Glomerular visceral epithelial cell (primary cell): Measurements from ENCODE around the gene HYLS1.
"Not testable (repeated sequence)": the region's sequence is repeated elsewhere in the genome, so short reads cannot be mapped to it uniquely, and the experiment has no call there.

Experiments used
- DNase-seq: peaks from one replicate; pipeline ENCODE4 v3.0.0-alpha.2; 2016; ENCODE audit errors: extremely low spot score

The HYLS1 gene, protein sequence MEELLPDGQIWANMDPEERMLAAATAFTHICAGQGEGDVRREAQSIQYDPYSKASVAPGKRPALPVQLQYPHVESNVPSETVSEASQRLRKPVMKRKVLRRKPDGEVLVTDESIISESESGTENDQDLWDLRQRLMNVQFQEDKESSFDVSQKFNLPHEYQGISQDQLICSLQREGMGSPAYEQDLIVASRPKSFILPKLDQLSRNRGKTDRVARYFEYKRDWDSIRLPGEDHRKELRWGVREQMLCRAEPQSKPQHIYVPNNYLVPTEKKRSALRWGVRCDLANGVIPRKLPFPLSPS

DNA sequence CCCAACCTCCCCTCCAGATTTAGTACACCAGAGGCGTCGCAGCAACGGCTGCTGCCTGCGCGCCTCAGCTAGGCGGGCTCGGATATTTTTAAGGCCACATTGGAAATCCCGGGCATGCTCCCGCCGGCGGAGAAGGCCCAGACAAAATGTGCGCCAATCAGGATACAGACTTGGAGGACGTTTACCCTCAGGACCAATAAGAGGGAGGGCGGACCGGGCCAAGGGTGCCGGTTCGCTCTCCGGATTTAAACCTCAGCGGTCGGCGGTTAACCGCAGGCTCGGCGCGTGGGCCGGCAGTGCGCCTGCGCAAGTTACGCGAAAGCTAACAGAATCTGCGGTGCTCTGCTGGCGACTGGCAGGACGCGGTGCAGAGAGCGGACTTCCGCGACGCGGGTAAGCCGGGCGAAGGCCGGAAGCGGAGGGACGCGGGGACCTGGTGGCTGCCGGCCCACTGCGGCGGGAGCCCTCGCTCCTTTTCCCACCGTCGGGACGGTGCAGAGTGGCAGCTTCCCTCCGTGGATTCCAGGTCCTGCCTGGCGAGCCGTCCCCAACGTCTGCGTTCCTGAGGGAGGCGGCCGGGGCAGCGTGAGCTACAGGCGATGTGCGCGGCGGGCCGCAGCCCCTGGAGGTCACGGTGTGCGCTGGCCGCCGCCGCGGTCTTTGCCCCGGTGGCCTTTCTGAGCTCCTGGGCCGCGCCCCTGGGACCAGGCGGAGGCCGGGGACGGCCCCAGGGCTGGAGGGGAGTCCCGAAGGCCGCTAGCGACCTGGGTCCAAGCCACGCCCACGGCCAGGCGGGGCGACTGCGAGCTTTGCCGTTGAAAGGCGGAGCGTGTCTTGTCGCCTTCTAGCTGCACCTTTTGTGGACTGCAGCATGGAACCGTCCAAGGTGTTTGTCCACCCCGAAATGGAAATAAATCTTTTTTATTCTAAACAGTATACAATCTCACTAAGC lies at the start of gene HYLS1:
HYLS1 (plus strand) TSS at position 296 of the 952 bp plus-strand sequence. CDS start 11,701 bp downstream, outside the sequence.
- DNase-seq, result peak; percentile 94

DNA sequence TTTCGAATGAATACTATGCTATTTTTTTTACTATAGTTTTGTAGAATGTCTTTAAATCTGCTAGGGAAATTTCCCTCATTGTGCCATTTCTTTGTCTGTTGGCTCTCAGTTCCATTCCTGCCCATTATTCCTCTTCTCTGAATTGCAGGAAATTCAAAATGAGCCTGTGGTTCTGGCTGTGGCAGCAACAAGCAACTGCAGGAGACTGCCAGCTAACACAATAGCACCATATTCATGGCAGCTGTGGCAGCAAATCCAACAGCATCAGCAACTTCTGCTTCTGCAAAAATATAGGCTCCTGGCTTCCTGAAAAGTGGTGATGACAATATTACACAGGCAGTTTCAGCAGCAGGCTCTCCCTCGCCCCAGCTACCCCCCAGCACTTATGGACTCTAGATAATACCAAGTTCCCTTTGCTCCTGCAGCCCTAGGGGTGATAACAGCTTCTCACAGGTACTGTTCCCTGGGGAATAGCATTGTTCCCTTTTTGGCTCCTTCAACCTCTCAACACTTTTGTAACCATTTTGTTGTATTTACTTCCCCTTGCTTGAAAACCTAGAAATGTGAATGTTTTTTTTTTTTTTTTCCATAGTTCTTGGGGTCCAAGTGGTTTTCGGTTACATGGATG lies 45.0 kb upstream of the HYLS1 start:
- DNase-seq, result no peak

- no peak for DNase-seq
Observed at GRCh38 chr11:125846188-125846587, 41.3 kb upstream of the HYLS1 start.

DNA sequence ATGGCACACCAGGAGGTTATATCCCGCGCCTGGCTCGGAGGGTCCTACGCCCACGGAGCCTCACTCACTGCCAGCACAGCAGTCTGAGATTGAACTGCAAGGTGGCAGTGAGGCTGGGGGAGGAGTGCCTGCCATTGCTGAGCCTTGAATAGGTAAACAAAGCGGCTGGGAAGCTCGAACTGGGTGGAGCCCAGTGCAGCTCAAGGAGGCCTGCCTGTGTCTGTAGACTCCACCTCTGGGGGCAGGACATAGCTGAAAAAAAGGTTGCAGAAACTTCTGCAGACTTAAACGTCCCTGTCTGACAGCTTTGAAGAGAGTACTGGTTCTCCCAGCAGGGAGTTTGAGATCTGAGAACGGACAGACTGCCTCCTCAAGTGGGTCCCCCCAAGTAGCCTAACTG lies 29.8 kb upstream of the HYLS1 start:
- DNase-seq, result not testable (repeated sequence)

DNA sequence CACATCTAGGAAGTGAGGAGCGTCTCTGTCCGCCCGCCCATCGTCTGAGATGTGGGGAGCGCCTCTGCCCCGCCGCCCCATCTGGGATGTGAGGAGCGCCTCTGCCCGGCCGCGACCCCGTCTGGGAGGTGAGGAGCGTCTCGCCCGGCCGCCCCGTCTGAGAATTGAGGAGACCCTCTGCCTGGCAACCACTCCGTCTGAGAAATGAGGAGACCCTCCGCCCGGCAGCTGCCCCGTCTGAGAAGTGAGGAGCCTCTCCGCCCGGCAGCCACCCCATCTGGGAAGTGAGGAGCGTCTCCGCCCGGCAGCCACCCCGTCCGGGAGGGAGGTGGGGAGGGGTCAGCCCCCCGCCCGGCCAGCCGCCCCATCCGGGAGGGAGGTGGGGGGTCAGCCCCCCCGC lies 24.7 kb upstream of the HYLS1 start:
- not testable (repeated sequence) for DNase-seq

GRCh38 chr11:125865354-125865753 lies 22.1 kb upstream of the HYLS1 start:
- DNase-seq, result not testable (repeated sequence)

DNA sequence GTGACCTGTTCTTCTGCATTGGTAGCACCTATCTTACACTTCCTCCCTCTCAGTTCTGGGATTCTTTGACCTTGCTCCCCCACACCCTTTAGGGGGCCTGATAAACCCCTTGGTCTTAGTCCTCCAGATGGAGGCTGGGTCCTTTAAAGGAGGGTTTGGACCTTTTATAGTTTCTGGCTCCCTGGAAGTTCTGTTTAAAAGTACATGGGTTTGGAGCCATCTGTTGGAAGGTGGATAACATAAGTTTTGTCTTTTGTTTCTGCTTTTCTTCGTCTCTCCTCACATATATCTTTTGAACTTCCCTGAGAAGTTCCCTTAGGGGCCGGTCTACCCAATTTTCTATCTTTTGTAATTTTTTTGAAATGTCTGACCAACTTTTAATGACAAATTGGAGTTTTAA lies 17.9 kb upstream of the HYLS1 start:
- DNase-seq, result no peak

- DNase-seq, result peak; percentile 32
Observed at GRCh38 chr11:125871391-125872137, 15.9 kb upstream of the HYLS1 start.

DNA sequence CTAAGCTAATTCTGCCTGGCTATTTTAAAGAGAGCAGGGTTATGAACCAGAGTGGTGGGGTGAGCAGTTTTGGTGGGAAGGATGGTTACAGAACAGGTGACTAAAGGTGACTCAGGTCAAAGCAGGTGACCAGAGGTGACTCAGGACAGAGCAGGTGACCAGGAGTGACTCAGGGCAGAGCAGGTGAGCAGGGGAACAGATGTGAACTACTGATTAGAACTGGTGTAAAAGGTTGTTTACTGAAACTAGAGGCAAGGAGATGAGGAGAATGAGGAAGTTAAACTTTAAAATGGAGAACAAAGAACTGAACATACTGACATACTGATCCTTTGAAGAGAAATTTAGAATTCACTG lies 15.4 kb upstream of the HYLS1 start:
- DNase-seq, result no peak

DNA sequence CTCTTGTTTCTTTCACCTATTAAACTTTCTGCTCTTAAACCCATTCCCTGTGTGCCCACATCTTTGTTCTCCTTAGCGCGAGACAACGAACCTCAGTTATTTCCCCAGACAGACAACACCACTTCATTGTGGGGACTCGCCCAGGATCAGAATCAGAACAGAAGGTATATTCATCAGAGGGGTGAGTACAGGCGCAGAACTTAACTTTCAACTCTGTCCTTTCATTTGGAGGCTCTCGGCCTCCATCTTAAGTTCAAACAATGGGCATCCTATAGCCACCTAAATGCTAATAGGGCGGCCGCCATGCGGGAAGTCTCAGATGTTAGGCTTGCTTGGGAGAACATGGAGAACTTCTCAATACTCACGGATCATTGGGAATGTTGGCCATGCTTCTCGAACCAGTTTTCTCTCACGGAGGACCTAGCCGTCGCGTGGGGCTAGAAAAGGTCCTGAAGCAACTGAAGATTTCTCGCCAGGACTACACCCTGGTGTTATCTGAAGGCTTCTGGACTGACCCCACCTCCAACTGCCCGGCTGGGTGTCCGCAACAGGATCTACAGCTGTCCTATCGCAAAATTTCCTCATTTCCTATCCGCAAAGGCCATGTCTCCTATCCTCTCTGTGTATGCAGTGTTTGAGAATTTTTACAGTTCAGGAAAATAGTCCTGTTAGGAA lies 13.4 kb upstream of the HYLS1 start:
- no peak for DNase-seq

- DNase-seq, result peak; percentile 56
Observed at GRCh38 chr11:125874556-125875124, 12.8 kb upstream of the HYLS1 start.

- no peak for DNase-seq
Observed at GRCh38 chr11:125881291-125881690, 6.2 kb upstream of the HYLS1 start.

DNA sequence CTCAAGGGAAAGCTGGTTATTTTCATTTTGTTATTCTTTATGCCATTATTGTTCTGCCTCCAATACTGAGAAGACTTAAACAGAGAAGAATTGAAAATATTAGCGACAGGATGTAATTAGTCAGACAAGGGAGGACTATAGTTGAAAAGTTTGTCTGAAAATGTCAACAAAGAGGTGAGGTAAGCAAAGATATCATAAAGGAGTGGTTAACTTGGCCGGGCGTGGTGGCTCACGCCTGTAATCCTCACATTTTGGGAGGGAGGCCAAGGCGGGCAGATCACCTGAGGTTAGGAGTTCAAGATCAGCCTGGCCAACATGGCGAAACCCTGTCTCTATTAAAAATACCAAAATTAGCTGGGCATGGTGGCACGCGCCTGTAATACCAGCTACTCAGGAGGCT lies 4.1 kb upstream of the HYLS1 start:
- no peak for DNase-seq

GRCh38 chr11:125886997-125887372 lies 483 bp upstream of the HYLS1 start:
- peak; percentile 17 for DNase-seq

GRCh38 chr11:125890447-125891100 lies 3.1 kb downstream of the HYLS1 start:
- DNase-seq, result no peak

GRCh38 chr11:125892071-125892470 lies 4.6 kb downstream of the HYLS1 start:
- peak; percentile 6 for DNase-seq

- no peak for DNase-seq
Observed at GRCh38 chr11:125892994-125893393, 5.5 kb downstream of the HYLS1 start.

GRCh38 chr11:125901872-125902271 lies 14.4 kb downstream of the HYLS1 start:
- no peak for DNase-seq

DNA sequence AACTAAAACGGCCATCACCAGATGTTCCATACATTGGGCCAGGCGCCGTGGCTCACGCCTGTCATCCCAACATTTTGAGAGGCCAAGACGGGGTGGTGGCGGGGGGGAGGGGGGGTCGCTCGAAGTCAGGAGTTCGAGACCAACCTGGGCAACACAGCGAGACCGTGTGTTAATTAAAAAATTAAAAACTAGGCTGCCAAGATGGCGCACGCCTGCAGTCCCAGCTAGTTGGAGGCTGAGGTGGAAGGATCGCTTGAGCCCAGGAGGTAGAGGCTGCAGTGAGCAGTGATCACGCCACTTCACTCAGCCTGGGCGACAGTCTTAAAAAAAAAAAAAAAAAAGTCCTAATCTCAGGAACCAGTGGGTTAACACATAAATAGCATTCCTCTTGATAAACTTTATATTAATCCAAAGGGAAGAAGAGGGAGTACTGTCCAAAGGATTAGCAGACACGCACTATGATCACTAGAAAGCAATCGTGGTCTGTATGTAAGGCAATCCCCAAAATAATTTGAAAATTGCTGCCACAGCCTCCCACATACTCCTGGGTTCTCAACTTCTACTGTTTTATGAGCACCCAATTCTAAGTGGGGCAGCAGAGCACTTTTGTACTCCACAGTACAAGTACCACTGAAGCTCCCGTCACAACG lies 14.9 kb downstream of the HYLS1 start:
- no peak for DNase-seq
